Esophagus squamous epithelium (tissue), 4 donors: ENCODE measurements around the gene PBX3.

Experiments
- POLR2A ChIP-seq, 4 donors: fragments of 450-650 bp; IDR thresholded peaks; one replicate each; pipeline ENCODE4 v1.6.1; 2017; ENCODE audit warnings: antibody characterized with exemption in 4 of 4, mild to moderate bottlenecking in 4 of 4, moderate library complexity in 3 of 4
- TF ChIP-seq, protein P1 (sequence below), 6 experiments: fragments of 450-650 bp in 4 of 6; fragments of 200-600 bp in 2 of 6; sonication (generic) in 2 of 6; IDR thresholded peaks; one replicate each; pipeline ENCODE4 v1.5.1; 2016 to 2019; ENCODE audit warnings: antibody characterized with exemption in 6 of 6, mild to moderate bottlenecking in 4 of 6, moderate library complexity in 4 of 6

DNA sequence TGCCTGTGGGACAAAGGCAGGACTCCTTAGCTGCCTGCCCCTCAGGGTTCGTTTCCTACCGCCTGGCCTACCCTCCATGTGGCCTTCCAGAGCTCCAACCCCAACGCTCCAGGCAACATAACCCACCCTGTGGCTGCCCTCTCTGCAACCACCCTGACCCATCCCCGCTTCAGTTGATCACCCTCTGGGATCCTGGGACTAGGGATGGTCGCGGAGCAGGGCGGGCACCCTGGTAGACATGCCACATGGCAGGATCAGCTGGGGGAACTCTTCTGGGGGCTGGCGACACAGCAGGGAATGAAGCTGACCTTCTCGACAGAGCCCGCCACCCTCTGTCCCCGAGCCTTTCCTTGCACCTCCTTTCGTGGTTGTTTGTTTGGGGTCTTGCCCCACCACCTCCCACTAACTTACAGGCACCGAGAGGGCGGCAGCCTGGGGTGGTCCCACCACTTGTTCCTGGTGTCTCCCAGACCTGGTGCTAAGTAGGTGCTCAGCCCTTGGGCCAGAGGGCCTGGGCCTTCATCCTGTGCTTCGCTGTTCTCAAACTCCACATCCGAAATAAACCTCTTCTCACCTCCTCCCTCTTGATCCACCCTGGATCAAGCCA is 243.1 kb downstream of the PBX3 start:
- TF ChIP-seq, protein P1, sequence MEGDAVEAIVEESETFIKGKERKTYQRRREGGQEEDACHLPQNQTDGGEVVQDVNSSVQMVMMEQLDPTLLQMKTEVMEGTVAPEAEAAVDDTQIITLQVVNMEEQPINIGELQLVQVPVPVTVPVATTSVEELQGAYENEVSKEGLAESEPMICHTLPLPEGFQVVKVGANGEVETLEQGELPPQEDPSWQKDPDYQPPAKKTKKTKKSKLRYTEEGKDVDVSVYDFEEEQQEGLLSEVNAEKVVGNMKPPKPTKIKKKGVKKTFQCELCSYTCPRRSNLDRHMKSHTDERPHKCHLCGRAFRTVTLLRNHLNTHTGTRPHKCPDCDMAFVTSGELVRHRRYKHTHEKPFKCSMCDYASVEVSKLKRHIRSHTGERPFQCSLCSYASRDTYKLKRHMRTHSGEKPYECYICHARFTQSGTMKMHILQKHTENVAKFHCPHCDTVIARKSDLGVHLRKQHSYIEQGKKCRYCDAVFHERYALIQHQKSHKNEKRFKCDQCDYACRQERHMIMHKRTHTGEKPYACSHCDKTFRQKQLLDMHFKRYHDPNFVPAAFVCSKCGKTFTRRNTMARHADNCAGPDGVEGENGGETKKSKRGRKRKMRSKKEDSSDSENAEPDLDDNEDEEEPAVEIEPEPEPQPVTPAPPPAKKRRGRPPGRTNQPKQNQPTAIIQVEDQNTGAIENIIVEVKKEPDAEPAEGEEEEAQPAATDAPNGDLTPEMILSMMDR (IDR thresholded peaks at IDR 0.05): no peak
- TF ChIP-seq POLR2A (IDR thresholded peaks at IDR 0.05): no peak
